GM13977 (cell line): ENCODE data around the gene SHANK3.

Experiments used
- DNase-seq: peaks from one replicate; pipeline ENCODE4 v3.0.0; 2012; ENCODE audit warnings: low spot score
- CTCF ChIP-seq: IDR thresholded peaks from 2 replicates; pipeline ENCODE4 v1.5.1; 2012; ENCODE audit warnings: mild to moderate bottlenecking, control low read depth; ENCODE audit not compliant: insufficient read depth; ENCODE audit errors: extremely low read depth, missing control alignments
- in situ Hi-C: fragments of 300-500 bp; cut with MboI; formaldehyde crosslinking; loops from one replicate; pipeline ENCODE4 v1.12.0; 2022; ENCODE audit warnings: low sequenced_read_pairs, low pct_unique_long_range_greater_than_20kb, mixed read lengths, inconsistent platforms; ENCODE audit not compliant: unreplicated experiment

The SHANK3 gene

GRCh38 chr22:50676180-50676636, 3.6 kb downstream of the SHANK3 start:
- in situ Hi-C loops: no loop called here
- DNase-seq: no peak
- TF ChIP-seq CTCF: no peak

- DNase-seq: no peak
- in situ Hi-C loops: no loop called here
- TF ChIP-seq CTCF: no peak
Measured at GRCh38 chr22:50676661-50677492, 4.3 kb downstream of the SHANK3 start.

GRCh38 chr22:50677493-50678217, 5.0 kb downstream of the SHANK3 start:
- in situ Hi-C loops: no loop called here
- no peak for TF ChIP-seq CTCF
- no peak for DNase-seq

- DNase-seq: no peak
- in situ Hi-C loops: no loop called here
Measured at GRCh38 chr22:50678218-50678650, 5.6 kb downstream of the SHANK3 start.

GRCh38 chr22:50678651-50679521, 6.3 kb downstream of the SHANK3 start:
- TF ChIP-seq CTCF: no peak
- DNase-seq: no peak
- in situ Hi-C loops: no loop called here

More at GRCh38 chr22:50678218-50678650, 5.6 kb downstream of the SHANK3 start:
- TF ChIP-seq CTCF: no peak
